Nephron (organoid): ENCODE measurements around the gene MIER2.

Experiments used
- H3K27ac Mint-ChIP-seq, 3 experiments: 2 replicates each; pipeline ENCODE4 v1.8.0; 2020; ENCODE audit warnings: mixed read lengths in 3 of 3, mild to moderate bottlenecking in 2 of 3, moderate library complexity in 1 of 3
- H3K27me3 Mint-ChIP-seq: 2 replicates; pipeline ENCODE4 v1.8.0; 2021; ENCODE audit warnings: low read depth, mild to moderate bottlenecking, moderate library complexity, mixed read lengths
- H3K36me3 Mint-ChIP-seq: 2 replicates; pipeline ENCODE4 v1.8.0; 2020; ENCODE audit warnings: low read depth, mixed read lengths
- H3K4me1 Mint-ChIP-seq: 2 replicates; pipeline ENCODE4 v1.8.0; 2020; ENCODE audit warnings: mixed read lengths
- H3K4me3 Mint-ChIP-seq, 3 experiments: 2 replicates each; pipeline ENCODE4 v1.8.0; 2020; ENCODE audit warnings: mild to moderate bottlenecking in 3 of 3, mixed read lengths in 3 of 3, moderate library complexity in 2 of 3
- H3K9me3 Mint-ChIP-seq: 2 replicates; pipeline ENCODE4 v1.8.0; 2020; ENCODE audit warnings: mixed read lengths
- CTCF ChIP-seq, 3 experiments: fragments of 200-600 bp; sonication (generic); IDR thresholded peaks; one replicate each; pipeline ENCODE4 v1.5.0; 2021; ENCODE audit warnings: antibody characterized with exemption in 3 of 3; ENCODE audit not compliant: unreplicated experiment in 3 of 3

MIER2 gene

GRCh38 chr19:339262-339887 is 5.2 kb downstream of the MIER2 start:
- Mint-ChIP-seq H3K9me3 (peaks cover 12% of the 10 kb centered on the region), H3K27ac (no peak overlapping the region), H3K4me1 (peaks cover 50% of the 10 kb centered on the region), H3K36me3 (peaks cover 74% of the 10 kb centered on the region), H3K4me3 (peak overlapping the region in 1 of 3 experiments; percentile 56), H3K27me3 (no peaks in the 10 kb centered on the region)
- no peak for TF ChIP-seq CTCF (IDR thresholded peaks at IDR 0.05; ENCODE audit: unreplicated experiment in 3 of 3)

GRCh38 chr19:338421-338820 is 6.2 kb downstream of the MIER2 start:
- H3K9me3 Mint-ChIP-seq: peaks cover 12% of the 10 kb centered on the region
- H3K4me3 Mint-ChIP-seq: peak overlapping the region in 1 of 3 experiments; percentile 30
- TF ChIP-seq CTCF (IDR thresholded peaks at IDR 0.05; ENCODE audit: unreplicated experiment in 3 of 3): no peak
- H3K27ac Mint-ChIP-seq: no peak overlapping the region
- no peaks in the 10 kb centered on the region for H3K27me3 Mint-ChIP-seq
- H3K4me1 Mint-ChIP-seq: peaks cover 43% of the 10 kb centered on the region
- peaks cover 76% of the 10 kb centered on the region for H3K36me3 Mint-ChIP-seq

- peaks cover 22% of the 10 kb centered on the region for H3K4me1 Mint-ChIP-seq
- H3K4me3 Mint-ChIP-seq: no peak overlapping the region
- peaks cover 67% of the 10 kb centered on the region for H3K36me3 Mint-ChIP-seq
- H3K27ac Mint-ChIP-seq: no peak overlapping the region
- H3K9me3 Mint-ChIP-seq: peaks cover 12% of the 10 kb centered on the region
- TF ChIP-seq CTCF (IDR thresholded peaks at IDR 0.05; ENCODE audit: unreplicated experiment in 3 of 3): no peak
- no peaks in the 10 kb centered on the region for H3K27me3 Mint-ChIP-seq
These were observed 8.5 kb downstream of the MIER2 start for GRCh38 chr19:336067-336614.

- H3K4me1 Mint-ChIP-seq: peaks cover 18% of the 10 kb centered on the region
- H3K36me3 Mint-ChIP-seq: peaks cover 68% of the 10 kb centered on the region
- H3K9me3 Mint-ChIP-seq: peaks cover 15% of the 10 kb centered on the region
- TF ChIP-seq CTCF (IDR thresholded peaks at IDR 0.05; ENCODE audit: unreplicated experiment in 3 of 3): no peak
- H3K27me3 Mint-ChIP-seq: no peaks in the 10 kb centered on the region
- H3K4me3 Mint-ChIP-seq: no peak overlapping the region
- H3K27ac Mint-ChIP-seq: no peak overlapping the region
These were observed 9.0 kb downstream of the MIER2 start for GRCh38 chr19:335486-336066.

- H3K4me1 Mint-ChIP-seq: peaks cover 14% of the 10 kb centered on the region
- H3K9me3 Mint-ChIP-seq: peaks cover 16% of the 10 kb centered on the region
- H3K36me3 Mint-ChIP-seq: peaks cover 68% of the 10 kb centered on the region
- no peaks in the 10 kb centered on the region for H3K27me3 Mint-ChIP-seq
- no peak overlapping the region for H3K4me3 Mint-ChIP-seq
- TF ChIP-seq CTCF (IDR thresholded peaks at IDR 0.05; ENCODE audit: unreplicated experiment in 3 of 3): no peak
- H3K27ac Mint-ChIP-seq: no peak overlapping the region
These were observed 9.5 kb downstream of the MIER2 start for GRCh38 chr19:335072-335471.
